GM06990 (cell line): ENCODE data around the gene NUDT2.

Experiments used
- DNase-seq: peaks from one replicate; pipeline ENCODE4 v3.0.0-alpha.2; 2011; ENCODE audit not compliant: insufficient read length; ENCODE audit errors: extremely low read depth
- H3K27me3 ChIP-seq: replicated peaks from 2 replicates; pipeline ENCODE4 v1.6.0; 2011; ENCODE audit warnings: low read length; ENCODE audit not compliant: control insufficient read depth, insufficient read depth
- H3K36me3 ChIP-seq: 2 replicates; pipeline ENCODE4 v1.5.1; 2011; ENCODE audit warnings: low read length; ENCODE audit not compliant: control insufficient read depth, insufficient read depth
- H3K4me3 ChIP-seq: replicated peaks from 2 replicates; pipeline ENCODE4 v1.5.1; 2011; ENCODE audit warnings: low read depth, mild to moderate bottlenecking, control low read depth, low read length
- CTCF ChIP-seq: IDR thresholded peaks from 2 replicates; pipeline ENCODE4 v1.5.1; 2011; ENCODE audit warnings: low read length, control low read depth, mild to moderate bottlenecking, inconsistent platforms; ENCODE audit not compliant: insufficient read depth, poor library complexity, severe bottlenecking

The NUDT2 gene

GRCh38 chr9:34322899-34323591 lies 6.3 kb upstream of the NUDT2 start:
- TF ChIP-seq CTCF, result no peak
- H3K27me3 ChIP-seq, result no peaks in the 10 kb centered on the region

GRCh38 chr9:34326690-34327089 lies 2.7 kb upstream of the NUDT2 start:
- H3K27me3 ChIP-seq, result no peaks in the 10 kb centered on the region
- no peak overlapping the region for H3K4me3 ChIP-seq
- H3K36me3 ChIP-seq, result no peaks in the 10 kb centered on the region
- no peak for DNase-seq
- TF ChIP-seq CTCF, result no peak

More at GRCh38 chr9:34322899-34323591, 6.3 kb upstream of the NUDT2 start:
- DNase-seq, result no peak
- Histone ChIP-seq H3K36me3 (no peaks in the 10 kb centered on the region; the same call in 1 of the 2 replicates), H3K4me3 (no peak overlapping the region)

GRCh38 chr9:34328500-34328986 lies 826 bp upstream of the NUDT2 start:
- peak overlapping the region; percentile 86 for H3K4me3 ChIP-seq
- H3K36me3 ChIP-seq, result no peaks in the 10 kb centered on the region
- no peaks in the 10 kb centered on the region for H3K27me3 ChIP-seq
- DNase-seq, result no peak
- TF ChIP-seq CTCF, result no peak

GRCh38 chr9:34331196-34331595 lies 1.8 kb downstream of the NUDT2 start:
- TF ChIP-seq CTCF, result no peak
- H3K4me3 ChIP-seq, result no peak overlapping the region
- H3K27me3 ChIP-seq, result no peaks in the 10 kb centered on the region
- DNase-seq, result no peak
- H3K36me3 ChIP-seq, result 0 out of 2 replicates have a peak, but pooled peaks cover 2% of the 10 kb centered on the region

GRCh38 chr9:34332076-34332964 lies 3.0 kb downstream of the NUDT2 start:
- no peak for DNase-seq
- Histone ChIP-seq H3K4me3 (no peak overlapping the region), H3K27me3 (no peaks in the 10 kb centered on the region), H3K36me3 (peaks cover 2% of the 10 kb centered on the region; the same call in 1 of the 2 replicates)
- peak; percentile 48 for TF ChIP-seq CTCF
